Mucosa of stomach (tissue), 1 donor: ENCODE measurements around the gene KDM4B.

Experiments used
- H3K27me3 ChIP-seq: one replicate; pipeline ENCODE4 v1.7.0; 2013; ENCODE audit warnings: mild to moderate bottlenecking, low read length; ENCODE audit not compliant: control insufficient read depth, insufficient read depth
- H3K36me3 ChIP-seq: one replicate; pipeline ENCODE4 v1.7.0; 2013; ENCODE audit warnings: low read length; ENCODE audit not compliant: control insufficient read depth, insufficient read depth
- H3K4me1 ChIP-seq: one replicate; pipeline ENCODE4 v1.7.0; 2013; ENCODE audit warnings: mild to moderate bottlenecking, low read length; ENCODE audit not compliant: control insufficient read depth, insufficient read depth
- H3K4me3 ChIP-seq: one replicate; pipeline ENCODE4 v1.7.0; 2013; ENCODE audit warnings: low read length
- H3K9ac ChIP-seq: one replicate; pipeline ENCODE4 v1.7.0; 2013; ENCODE audit warnings: mild to moderate bottlenecking, low read length, moderate library complexity
- H3K9me3 ChIP-seq: one replicate; pipeline ENCODE4 v1.7.0; 2013; ENCODE audit warnings: mild to moderate bottlenecking, low read length, moderate library complexity; ENCODE audit not compliant: control insufficient read depth
- donor health status: Pancreatic carcinoma.

Gene KDM4B

GRCh38 chr19:4980067-4980466, 11.2 kb downstream of the KDM4B start:
- no peaks in the 10 kb centered on the region for H3K36me3 ChIP-seq
- H3K9me3 ChIP-seq, result no peaks in the 10 kb centered on the region
- no peak overlapping the region for H3K9ac ChIP-seq
- peaks cover 22% of the 10 kb centered on the region for H3K4me1 ChIP-seq
- no peaks in the 10 kb centered on the region for H3K27me3 ChIP-seq
- H3K4me3 ChIP-seq, result no peak overlapping the region

- H3K4me3 ChIP-seq, result no peak overlapping the region
- H3K36me3 ChIP-seq, result no peaks in the 10 kb centered on the region
- H3K27me3 ChIP-seq, result no peaks in the 10 kb centered on the region
- peaks cover 22% of the 10 kb centered on the region for H3K4me1 ChIP-seq
- no peak overlapping the region for H3K9ac ChIP-seq
- no peaks in the 10 kb centered on the region for H3K9me3 ChIP-seq
These were observed 12.1 kb downstream of the KDM4B start for GRCh38 chr19:4980838-4981680.

- H3K9me3 ChIP-seq, result no peaks in the 10 kb centered on the region
- H3K27me3 ChIP-seq, result no peaks in the 10 kb centered on the region
- H3K4me3 ChIP-seq, result no peak overlapping the region
- H3K36me3 ChIP-seq, result no peaks in the 10 kb centered on the region
- no peak overlapping the region for H3K9ac ChIP-seq
- peaks cover 20% of the 10 kb centered on the region for H3K4me1 ChIP-seq
These were observed 12.7 kb downstream of the KDM4B start for GRCh38 chr19:4981681-4981958.

GRCh38 chr19:4983346-4984105, 14.6 kb downstream of the KDM4B start:
- Histone ChIP-seq H3K4me1 (peaks cover 7% of the 10 kb centered on the region), H3K36me3 (no peaks in the 10 kb centered on the region), H3K9ac (no peak overlapping the region), H3K4me3 (no peak overlapping the region), H3K27me3 (no peaks in the 10 kb centered on the region), H3K9me3 (no peaks in the 10 kb centered on the region)

- H3K4me3 ChIP-seq, result no peak overlapping the region
- no peaks in the 10 kb centered on the region for H3K27me3 ChIP-seq
- H3K36me3 ChIP-seq, result no peaks in the 10 kb centered on the region
- H3K9ac ChIP-seq, result no peak overlapping the region
- H3K4me1 ChIP-seq, result peaks cover 3% of the 10 kb centered on the region
- H3K9me3 ChIP-seq, result no peaks in the 10 kb centered on the region
These were observed 15.1 kb downstream of the KDM4B start for GRCh38 chr19:4984106-4984380.

GRCh38 chr19:4984438-4984990, 15.6 kb downstream of the KDM4B start:
- Histone ChIP-seq H3K9me3 (no peaks in the 10 kb centered on the region), H3K9ac (no peak overlapping the region), H3K27me3 (no peaks in the 10 kb centered on the region), H3K4me1 (peaks cover 3% of the 10 kb centered on the region), H3K36me3 (no peaks in the 10 kb centered on the region), H3K4me3 (no peak overlapping the region)

- H3K9me3 ChIP-seq, result no peaks in the 10 kb centered on the region
- H3K36me3 ChIP-seq, result no peaks in the 10 kb centered on the region
- no peak overlapping the region for H3K9ac ChIP-seq
- H3K4me1 ChIP-seq, result peaks cover 3% of the 10 kb centered on the region
- H3K27me3 ChIP-seq, result no peaks in the 10 kb centered on the region
- H3K4me3 ChIP-seq, result no peak overlapping the region
These were observed 16.7 kb downstream of the KDM4B start for GRCh38 chr19:4985551-4985991.

GRCh38 chr19:4986056-4986455, 17.1 kb downstream of the KDM4B start:
- H3K9ac ChIP-seq, result no peak overlapping the region
- H3K4me1 ChIP-seq, result peaks cover 3% of the 10 kb centered on the region
- H3K4me3 ChIP-seq, result no peak overlapping the region
- H3K9me3 ChIP-seq, result no peaks in the 10 kb centered on the region
- H3K27me3 ChIP-seq, result no peaks in the 10 kb centered on the region
- no peaks in the 10 kb centered on the region for H3K36me3 ChIP-seq

GRCh38 chr19:4986471-4986891, 17.6 kb downstream of the KDM4B start:
- H3K4me1 ChIP-seq, result peaks cover 3% of the 10 kb centered on the region

GRCh38 chr19:4987256-4987655, 18.3 kb downstream of the KDM4B start:
- Histone ChIP-seq H3K9me3 (no peaks in the 10 kb centered on the region), H3K9ac (no peak overlapping the region), H3K4me1 (peaks cover 3% of the 10 kb centered on the region), H3K36me3 (no peaks in the 10 kb centered on the region), H3K27me3 (no peaks in the 10 kb centered on the region), H3K4me3 (no peak overlapping the region)

More at GRCh38 chr19:4986471-4986891, 17.6 kb downstream of the KDM4B start:
- no peaks in the 10 kb centered on the region for H3K27me3 ChIP-seq
- H3K36me3 ChIP-seq, result no peaks in the 10 kb centered on the region
- no peak overlapping the region for H3K4me3 ChIP-seq
- H3K9me3 ChIP-seq, result no peaks in the 10 kb centered on the region
- no peak overlapping the region for H3K9ac ChIP-seq

GRCh38 chr19:4987692-4988370, 18.9 kb downstream of the KDM4B start:
- Histone ChIP-seq H3K9ac (no peak overlapping the region), H3K4me1 (peaks cover 3% of the 10 kb centered on the region), H3K27me3 (no peaks in the 10 kb centered on the region), H3K4me3 (no peak overlapping the region), H3K36me3 (no peaks in the 10 kb centered on the region), H3K9me3 (no peaks in the 10 kb centered on the region)

GRCh38 chr19:4988770-4989251, 19.9 kb downstream of the KDM4B start:
- Histone ChIP-seq H3K9ac (no peak overlapping the region), H3K36me3 (no peaks in the 10 kb centered on the region), H3K4me3 (no peak overlapping the region), H3K9me3 (no peaks in the 10 kb centered on the region), H3K4me1 (peaks cover 3% of the 10 kb centered on the region), H3K27me3 (no peaks in the 10 kb centered on the region)
